Astrocyte of the spinal cord (primary cell): ENCODE results near the gene ADCY1.

Source experiments
- DNase-seq: peaks from one replicate; pipeline ENCODE4 v3.0.0; 2011; ENCODE audit warnings: low read depth, low spot score
- H3K4me3 ChIP-seq: 2 replicates; pipeline ENCODE4 v1.5.1; 2011; ENCODE audit warnings: low read depth, mild to moderate bottlenecking, low read length, moderate library complexity
- CTCF ChIP-seq: IDR thresholded peaks from 2 replicates; pipeline ENCODE4 v1.5.1; 2012; ENCODE audit warnings: low read depth, mild to moderate bottlenecking, low read length, inconsistent platforms
- in situ Hi-C: cut with HindIII; loops from 2 replicates; pipeline ENCODE4 v1.10.0; 2017; ENCODE audit warnings: low sequenced_read_pairs

The ADCY1 gene

GRCh38 chr7:45597286-45597984 lies 23.3 kb downstream of the ADCY1 start:
- in situ Hi-C loops: no loop called here

GRCh38 chr7:45598886-45599520 lies 24.8 kb downstream of the ADCY1 start:
- in situ Hi-C loops: no loop called here
- no peak for DNase-seq
- no peak for TF ChIP-seq CTCF
- H3K4me3 ChIP-seq: no peak overlapping the region

More at GRCh38 chr7:45597286-45597984, 23.3 kb downstream of the ADCY1 start:
- DNase-seq: no peak
- no peak for TF ChIP-seq CTCF
- H3K4me3 ChIP-seq: no peak overlapping the region

- TF ChIP-seq CTCF: no peak
- in situ Hi-C loops: no loop called here
- H3K4me3 ChIP-seq: no peak overlapping the region
- DNase-seq: no peak
Observed at GRCh38 chr7:45599851-45600706, 25.9 kb downstream of the ADCY1 start.

GRCh38 chr7:45601094-45601493 lies 26.9 kb downstream of the ADCY1 start:
- no peak for TF ChIP-seq CTCF
- in situ Hi-C loops: no loop called here
- DNase-seq: no peak
- H3K4me3 ChIP-seq: no peak overlapping the region

- in situ Hi-C loops: no loop called here
- DNase-seq: no peak
- TF ChIP-seq CTCF: no peak
Observed at GRCh38 chr7:45601816-45602540, 27.8 kb downstream of the ADCY1 start.

GRCh38 chr7:45606050-45606449 lies 31.9 kb downstream of the ADCY1 start:
- H3K4me3 ChIP-seq: no peak overlapping the region
- DNase-seq: no peak
- in situ Hi-C loops: no loop called here
- no peak for TF ChIP-seq CTCF

More at GRCh38 chr7:45601816-45602540, 27.8 kb downstream of the ADCY1 start:
- no peak overlapping the region for H3K4me3 ChIP-seq
